Glutamatergic neuron (in vitro differentiated cells): ENCODE data around the gene EXOSC5. TPM values are rescaled to one million over a fixed set of nuclear protein-coding genes. Genes with fewer than 3 reads are reported as not detected.

Experiments used
- DNase-seq: peaks from one replicate; pipeline ENCODE4 v3.0.0; 2022
- H3K27ac Mint-ChIP-seq: one replicate; pipeline ENCODE4 v1.8.0; 2020; ENCODE audit warnings: mild to moderate bottlenecking, mixed read lengths, inconsistent platforms; ENCODE audit not compliant: unreplicated experiment
- H3K27me3 Mint-ChIP-seq: one replicate; pipeline ENCODE4 v1.8.0; 2020; ENCODE audit warnings: mild to moderate bottlenecking, moderate library complexity, mixed read lengths, inconsistent platforms; ENCODE audit not compliant: unreplicated experiment
- H3K36me3 Mint-ChIP-seq: one replicate; pipeline ENCODE4 v1.8.0; 2020; ENCODE audit warnings: mild to moderate bottlenecking, mixed read lengths, inconsistent platforms; ENCODE audit not compliant: unreplicated experiment
- H3K4me1 Mint-ChIP-seq: one replicate; pipeline ENCODE4 v1.8.0; 2020; ENCODE audit warnings: mild to moderate bottlenecking, low read depth, mixed read lengths, inconsistent platforms; ENCODE audit not compliant: unreplicated experiment
- H3K4me3 Mint-ChIP-seq: one replicate; pipeline ENCODE4 v1.8.0; 2020; ENCODE audit warnings: mild to moderate bottlenecking, mixed read lengths, inconsistent platforms; ENCODE audit not compliant: unreplicated experiment
- H3K9me3 Mint-ChIP-seq: one replicate; pipeline ENCODE4 v1.8.0; 2020; ENCODE audit warnings: mild to moderate bottlenecking, moderate library complexity, mixed read lengths, inconsistent platforms; ENCODE audit not compliant: unreplicated experiment
- total RNA-seq: library from RNA; stranded (reverse); fragmentation: NEBNext Ultra II Directional; extraction: Animal tissue kit (Norgen Biotek cat#: 25700); gene quantifications from one replicate; pipeline ENCODE4 v1.2.1, GENCODE V29; 2021; ENCODE audit not compliant: unreplicated experiment
- TF ChIP-seq, protein P1 (sequence below): fragments of 200-600 bp; sonication (generic); IDR thresholded peaks from one replicate; pipeline ENCODE4 v1.5.0; 2021; ENCODE audit not compliant: partially characterized antibody, unreplicated experiment

The EXOSC5 gene
- total RNA-seq, 1 donor from 2014 or later = 18.2 TPM

- H3K27ac Mint-ChIP-seq = peak overlapping the region; percentile 44
- H3K4me3 Mint-ChIP-seq = peak overlapping the region; percentile 21
- DNase-seq = no peak
Observed at GRCh38 chr19:41430922-41431321, 33.8 kb upstream of the EXOSC5 start.

DNA sequence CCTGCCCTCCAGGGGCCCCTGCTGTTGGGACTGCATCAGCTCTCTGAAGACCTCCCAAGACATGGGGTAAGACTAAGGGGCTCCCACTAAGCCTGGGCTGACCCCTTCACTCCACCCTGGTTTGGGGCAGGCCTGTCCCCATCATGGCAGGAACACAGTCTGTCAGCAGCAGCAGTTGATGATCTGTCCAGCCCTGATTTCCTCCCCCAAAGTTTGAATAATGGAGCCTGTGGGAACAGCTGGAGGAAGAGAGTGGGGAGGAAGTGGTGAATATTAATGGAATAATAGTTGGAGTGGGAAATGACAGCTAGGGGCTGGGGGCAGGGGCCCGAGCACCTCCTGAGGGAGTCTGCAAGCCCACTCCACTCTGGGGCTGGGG, 31.3 kb upstream of the EXOSC5 start:
- Mint-ChIP-seq H3K9me3 (peaks cover 7% of the 10 kb centered on the region), H3K27me3 (peaks cover 11% of the 10 kb centered on the region), H3K4me3 (peak overlapping the region; percentile 81), H3K27ac (peak overlapping the region; percentile 85), H3K36me3 (no peaks in the 10 kb centered on the region), H3K4me1 (peaks cover 13% of the 10 kb centered on the region)
- DNase-seq = no peak
- TF ChIP-seq, protein P1, sequence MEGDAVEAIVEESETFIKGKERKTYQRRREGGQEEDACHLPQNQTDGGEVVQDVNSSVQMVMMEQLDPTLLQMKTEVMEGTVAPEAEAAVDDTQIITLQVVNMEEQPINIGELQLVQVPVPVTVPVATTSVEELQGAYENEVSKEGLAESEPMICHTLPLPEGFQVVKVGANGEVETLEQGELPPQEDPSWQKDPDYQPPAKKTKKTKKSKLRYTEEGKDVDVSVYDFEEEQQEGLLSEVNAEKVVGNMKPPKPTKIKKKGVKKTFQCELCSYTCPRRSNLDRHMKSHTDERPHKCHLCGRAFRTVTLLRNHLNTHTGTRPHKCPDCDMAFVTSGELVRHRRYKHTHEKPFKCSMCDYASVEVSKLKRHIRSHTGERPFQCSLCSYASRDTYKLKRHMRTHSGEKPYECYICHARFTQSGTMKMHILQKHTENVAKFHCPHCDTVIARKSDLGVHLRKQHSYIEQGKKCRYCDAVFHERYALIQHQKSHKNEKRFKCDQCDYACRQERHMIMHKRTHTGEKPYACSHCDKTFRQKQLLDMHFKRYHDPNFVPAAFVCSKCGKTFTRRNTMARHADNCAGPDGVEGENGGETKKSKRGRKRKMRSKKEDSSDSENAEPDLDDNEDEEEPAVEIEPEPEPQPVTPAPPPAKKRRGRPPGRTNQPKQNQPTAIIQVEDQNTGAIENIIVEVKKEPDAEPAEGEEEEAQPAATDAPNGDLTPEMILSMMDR = no peak

More at GRCh38 chr19:41430922-41431321, 33.8 kb upstream of the EXOSC5 start:
- Mint-ChIP-seq H3K27me3 (peaks cover 11% of the 10 kb centered on the region), H3K36me3 (no peaks in the 10 kb centered on the region), H3K9me3 (peaks cover 7% of the 10 kb centered on the region), H3K4me1 (peaks cover 12% of the 10 kb centered on the region)
- TF ChIP-seq, protein P1 = no peak

GRCh38 chr19:41427647-41428480, 30.7 kb upstream of the EXOSC5 start:
- H3K4me3 Mint-ChIP-seq = peak overlapping the region; percentile 85
- H3K27me3 Mint-ChIP-seq = peaks cover 11% of the 10 kb centered on the region
- TF ChIP-seq, protein P1 = no peak
- H3K4me1 Mint-ChIP-seq = peaks cover 13% of the 10 kb centered on the region
- peak; percentile 52 for DNase-seq
- H3K36me3 Mint-ChIP-seq = no peaks in the 10 kb centered on the region
- peaks cover 7% of the 10 kb centered on the region for H3K9me3 Mint-ChIP-seq
- peak overlapping the region; percentile 97 for H3K27ac Mint-ChIP-seq

GRCh38 chr19:41426952-41427646, 29.9 kb upstream of the EXOSC5 start, which contains the start of gene B3GNT8:
Gene B3GNT8 (minus strand): TSS chr19:41427374. CDS start chr19:41426778, 596 bp downstream.
- TF ChIP-seq, protein P1 = no peak
- Mint-ChIP-seq H3K4me3 (peak within 1 kb of the TSS; percentile 98), H3K4me1 (peaks cover 13% of the 10 kb centered on the region), H3K9me3 (peaks cover 9% of the 10 kb centered on the region), H3K36me3 (no peaks in the 10 kb centered on the region), H3K27me3 (peaks cover 11% of the 10 kb centered on the region), H3K27ac (peak within 1 kb of the TSS; percentile 98)
- peak; percentile 93 for DNase-seq
